ENCODE results near the gene ERI3.

The ERI3 gene

DNA sequence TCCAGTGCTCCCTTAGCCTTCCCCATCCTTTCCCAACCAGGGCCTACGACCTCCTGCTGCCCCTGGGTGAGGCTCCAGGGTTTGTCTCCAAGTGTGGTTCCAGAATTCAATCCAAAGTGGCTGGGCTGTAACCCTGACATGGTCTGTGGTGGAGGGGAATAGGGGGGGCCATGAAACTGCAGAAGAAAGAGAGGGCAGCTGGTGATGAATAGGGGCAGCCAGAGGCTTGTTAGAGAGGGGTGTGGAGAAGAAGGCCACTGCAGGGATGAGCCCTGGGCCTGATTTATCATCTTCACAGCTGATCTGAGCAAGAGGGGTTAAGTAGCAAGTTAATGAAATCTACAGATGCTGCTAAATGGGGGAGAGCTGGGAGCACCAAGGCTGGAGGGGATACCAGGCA is 12.9 kb upstream of the ERI3 start:
- Mint-ChIP-seq H3K36me3 (ENCODE audit: low read depth) (no peaks in the 10 kb centered on the region), H3K9me3 (no peaks in the 10 kb centered on the region), H3K27ac (no peak overlapping the region), H3K27me3 (ENCODE audit: low read depth, poor library complexity) (peaks cover 35% of the 10 kb centered on the region), H3K4me3 (no peak overlapping the region), H3K4me1 (peaks cover 42% of the 10 kb centered on the region)
- no peak for DNase-seq
- TF ChIP-seq CTCF (IDR thresholded peaks at IDR 0.05), result no peak

GRCh38 chr1:44366371-44366975 is 11.4 kb upstream of the ERI3 start:
- H3K4me1 Mint-ChIP-seq, result peaks cover 44% of the 10 kb centered on the region

DNA sequence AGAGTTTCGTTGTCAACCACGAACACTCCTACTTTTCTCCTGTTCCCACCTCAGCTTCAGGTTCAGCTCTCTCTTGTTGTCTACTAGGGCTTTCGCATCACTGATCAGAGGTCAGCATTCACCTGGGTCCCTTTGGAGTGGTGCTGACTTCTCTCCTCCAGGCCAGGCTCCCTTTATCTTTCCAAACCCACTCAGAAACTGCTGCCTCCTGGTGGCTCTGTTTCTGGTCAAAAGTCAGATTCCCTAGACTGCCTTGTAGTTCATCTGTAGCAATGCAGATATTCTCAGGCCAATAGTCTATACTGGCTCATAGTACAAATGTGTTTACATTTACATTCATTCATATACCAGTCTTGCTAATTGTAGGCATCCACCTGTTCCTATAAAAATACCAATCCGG is 6.4 kb upstream of the ERI3 start:
- H3K27me3 Mint-ChIP-seq (ENCODE audit: low read depth, poor library complexity), result peaks cover 32% of the 10 kb centered on the region
- DNase-seq, result no peak
- no peak overlapping the region for H3K27ac Mint-ChIP-seq
- no peaks in the 10 kb centered on the region for H3K36me3 Mint-ChIP-seq (ENCODE audit: low read depth)
- H3K4me3 Mint-ChIP-seq, result no peak overlapping the region
- peaks cover 62% of the 10 kb centered on the region for H3K4me1 Mint-ChIP-seq
- no peak for TF ChIP-seq CTCF (IDR thresholded peaks at IDR 0.05)
- H3K9me3 Mint-ChIP-seq, result no peaks in the 10 kb centered on the region

More at GRCh38 chr1:44366371-44366975, 11.4 kb upstream of the ERI3 start:
- no peak for DNase-seq
- H3K9me3 Mint-ChIP-seq, result no peaks in the 10 kb centered on the region
- TF ChIP-seq CTCF (IDR thresholded peaks at IDR 0.05), result no peak
- H3K36me3 Mint-ChIP-seq (ENCODE audit: low read depth), result no peaks in the 10 kb centered on the region
- no peak overlapping the region for H3K4me3 Mint-ChIP-seq
- H3K27ac Mint-ChIP-seq, result peak overlapping the region; percentile 36
- peaks cover 32% of the 10 kb centered on the region for H3K27me3 Mint-ChIP-seq (ENCODE audit: low read depth, poor library complexity)

- no peaks in the 10 kb centered on the region for H3K36me3 Mint-ChIP-seq (ENCODE audit: low read depth)
- no peaks in the 10 kb centered on the region for H3K9me3 Mint-ChIP-seq
- no peak for TF ChIP-seq CTCF (IDR thresholded peaks at IDR 0.05)
- H3K4me3 Mint-ChIP-seq, result no peak overlapping the region
- peaks cover 29% of the 10 kb centered on the region for H3K27me3 Mint-ChIP-seq (ENCODE audit: low read depth, poor library complexity)
- peak; percentile 29 for DNase-seq
- H3K4me1 Mint-ChIP-seq, result peaks cover 64% of the 10 kb centered on the region
- peak overlapping the region; percentile 61 for H3K27ac Mint-ChIP-seq
Measured at GRCh38 chr1:44359234-44359935, 4.3 kb upstream of the ERI3 start.

DNA sequence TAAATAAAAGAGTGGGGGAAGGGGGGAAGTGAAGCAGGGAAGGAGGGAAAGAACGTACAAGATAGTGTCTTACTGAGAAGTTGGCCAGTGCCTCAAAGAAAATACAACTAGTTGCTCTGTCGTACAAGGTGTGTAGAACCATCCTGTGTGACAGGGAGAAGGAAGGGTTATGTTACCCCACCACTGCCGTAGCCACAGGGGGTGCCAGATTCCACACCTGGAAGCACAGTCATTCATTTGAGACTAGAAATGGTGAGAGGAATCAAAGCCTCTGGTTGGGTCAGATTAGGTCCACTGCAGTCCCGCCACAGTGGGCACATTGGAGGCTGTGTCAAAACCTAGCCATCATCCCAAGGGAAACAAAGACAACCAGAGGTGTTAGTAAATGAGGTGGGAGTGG is 2.7 kb upstream of the ERI3 start:
- Mint-ChIP-seq H3K36me3 (ENCODE audit: low read depth) (no peaks in the 10 kb centered on the region), H3K9me3 (no peaks in the 10 kb centered on the region), H3K27ac (peak overlapping the region; percentile 22), H3K4me1 (peaks cover 78% of the 10 kb centered on the region), H3K27me3 (ENCODE audit: low read depth, poor library complexity) (peaks cover 18% of the 10 kb centered on the region), H3K4me3 (no peak overlapping the region)
- no peak for TF ChIP-seq CTCF (IDR thresholded peaks at IDR 0.05)
- no peak for DNase-seq
